Activated CD8-positive, alpha-beta T cell treated with anti-CD3 and anti-CD28 coated beads for 36 hours (primary cell): Measurements from ENCODE around the gene PRKCE. TPM values are rescaled to one million over a fixed set of nuclear protein-coding genes. Genes with fewer than 3 reads are reported as not detected.

Experiments
- ATAC-seq: fragments of 200-7000 bp; cut with Tn5 transposase; one replicate; pipeline ENCODE4 v1.10.0; 2021; ENCODE audit warnings: mild to moderate bottlenecking, moderate library complexity
- CTCF ChIA-PET: fragments of 350-600 bp; sonication (Branson Sonifier 250); formaldehyde crosslinking; loops from one replicate; lab custom pipeline; 2021; ENCODE audit warnings: antibody characterized with exemption; lab: Charles Lee
- POLR2A ChIA-PET: fragments of 350-600 bp; sonication (Branson Sonifier 250); formaldehyde crosslinking; loops from one replicate; lab custom pipeline; 2021; ENCODE audit warnings: antibody characterized with exemption; lab: Charles Lee
- DNase-seq: peaks from one replicate; pipeline ENCODE4 v3.0.0-alpha.2; 2020
- H3K27ac Mint-ChIP-seq: one replicate; pipeline ENCODE4 v1.8.0; 2021; ENCODE audit warnings: mild to moderate bottlenecking, mixed read lengths
- H3K27me3 Mint-ChIP-seq: one replicate; pipeline ENCODE4 v1.8.0; 2021; ENCODE audit warnings: mixed read lengths
- H3K36me3 Mint-ChIP-seq: one replicate; pipeline ENCODE4 v1.8.0; 2021; ENCODE audit warnings: low read depth, mixed read lengths
- H3K4me1 Mint-ChIP-seq: one replicate; pipeline ENCODE4 v1.8.0; 2021; ENCODE audit warnings: low read depth, mixed read lengths
- H3K4me3 Mint-ChIP-seq: one replicate; pipeline ENCODE4 v1.8.0; 2021; ENCODE audit warnings: mild to moderate bottlenecking, moderate library complexity, mixed read lengths
- H3K9me3 Mint-ChIP-seq: one replicate; pipeline ENCODE4 v1.8.0; 2021; ENCODE audit warnings: mixed read lengths
- CTCF ChIP-seq: fragments of 200-600 bp; IDR thresholded peaks from one replicate; pipeline ENCODE4 v1.8.0; 2022; ENCODE audit warnings: antibody characterized with exemption, mild to moderate bottlenecking
- intact Hi-C: fragments of 100-400 bp; cut with micrococcal nuclease; formaldehyde crosslinking; loops from one replicate; pipeline ENCODE4 v1.10.0; 2022
- total RNA-seq, 2 experiments: library from RNA; stranded (reverse); gene quantifications; one replicate each; pipeline ENCODE4 v1.2.3, GENCODE V29; 2021

The PRKCE gene
- total RNA-seq, 2 experiments from 2014 or later = 11.5 to 11.9 TPM

GRCh38 chr2:45797451-45798230 lies 146.2 kb downstream of the PRKCE start:
- Mint-ChIP-seq H3K27me3 (no peaks in the 10 kb centered on the region), H3K9me3 (no peaks in the 10 kb centered on the region), H3K36me3 (no peaks in the 10 kb centered on the region), H3K27ac (no peak overlapping the region), H3K4me1 (no peaks in the 10 kb centered on the region), H3K4me3 (no peak overlapping the region)
- DNase-seq (no peak), ATAC-seq (no peak)
- ChIA-PET POLR2A (interaction anchor here (0.9 kb wide), 1 partner anchor 8 kb away, joined by 3 read pairs; no protein-coding TSS in a partner anchor), CTCF (interaction anchor here (0.9 to 3.9 kb wide), 4 partner anchors 18 to 138 kb away, joined by 3 to 25 read pairs (median 3); no protein-coding TSS in a partner anchor)
- intact Hi-C loops = no loop called here
- TF ChIP-seq CTCF = no peak

- ChIA-PET CTCF (no interaction called here), POLR2A (no interaction called here)
- H3K27me3 Mint-ChIP-seq = no peaks in the 10 kb centered on the region
- ATAC-seq = no peak
- TF ChIP-seq CTCF = no peak
- no peak for DNase-seq
- H3K4me1 Mint-ChIP-seq = no peaks in the 10 kb centered on the region
- H3K36me3 Mint-ChIP-seq = no peaks in the 10 kb centered on the region
- intact Hi-C loops = no loop called here
- no peak overlapping the region for H3K4me3 Mint-ChIP-seq
- H3K9me3 Mint-ChIP-seq = no peaks in the 10 kb centered on the region
- H3K27ac Mint-ChIP-seq = no peak overlapping the region
Measured at GRCh38 chr2:45799679-45800381, 148.4 kb downstream of the PRKCE start.

GRCh38 chr2:45802499-45803138 lies 151.1 kb downstream of the PRKCE start:
- DNase-seq (no peak), ATAC-seq (no peak)
- Mint-ChIP-seq H3K27ac (no peak overlapping the region), H3K9me3 (no peaks in the 10 kb centered on the region), H3K27me3 (no peaks in the 10 kb centered on the region), H3K4me1 (no peaks in the 10 kb centered on the region), H3K36me3 (no peaks in the 10 kb centered on the region), H3K4me3 (no peak overlapping the region)
- TF ChIP-seq CTCF = no peak
- intact Hi-C loops = no loop called here
- POLR2A ChIA-PET = no interaction called here
- CTCF ChIA-PET = interaction anchor here (2.4 kb wide), 1 partner anchor 24 kb away, joined by 5 read pairs; no protein-coding TSS in a partner anchor

GRCh38 chr2:45804987-45805755 lies 153.7 kb downstream of the PRKCE start:
- no peak for TF ChIP-seq CTCF
- Mint-ChIP-seq H3K4me1 (no peaks in the 10 kb centered on the region), H3K36me3 (no peaks in the 10 kb centered on the region), H3K4me3 (no peak overlapping the region), H3K27ac (no peak overlapping the region), H3K27me3 (no peaks in the 10 kb centered on the region), H3K9me3 (no peaks in the 10 kb centered on the region)
- ATAC-seq (no peak), DNase-seq (no peak)
- POLR2A ChIA-PET = interaction anchor here (0.6 to 0.8 kb wide), 2 partner anchors 8 to 43 kb away, joined by 3 to 5 read pairs; no protein-coding TSS in a partner anchor
- intact Hi-C loops = no loop called here
- CTCF ChIA-PET = interaction anchor here (2.4 kb wide), 1 partner anchor 26 kb away, joined by 5 read pairs; no protein-coding TSS in a partner anchor
